NCI-H446 (cell line): Measurements from ENCODE around the gene POMGNT1.

Experiments
- DNase-seq, 2 experiments: peaks; one replicate each; lab custom pipeline; 2025; lab: John Stamatoyannopoulos, UW

Gene POMGNT1

GRCh38 chr1:46183079-46183847 lies 15.0 kb downstream of the POMGNT1 start:
- DNase-seq: peak; percentile 53 to 91

- DNase-seq: peak in 1 of 2 experiments; percentile 34
Measured at GRCh38 chr1:46181343-46182260, 16.6 kb downstream of the POMGNT1 start.

GRCh38 chr1:46180082-46180616 lies 18.1 kb downstream of the POMGNT1 start:
- DNase-seq: peak in 1 of 2 experiments; percentile 54

- peak; percentile 83 to 94 for DNase-seq
Measured at GRCh38 chr1:46179138-46180081, 18.8 kb downstream of the POMGNT1 start.

DNA sequence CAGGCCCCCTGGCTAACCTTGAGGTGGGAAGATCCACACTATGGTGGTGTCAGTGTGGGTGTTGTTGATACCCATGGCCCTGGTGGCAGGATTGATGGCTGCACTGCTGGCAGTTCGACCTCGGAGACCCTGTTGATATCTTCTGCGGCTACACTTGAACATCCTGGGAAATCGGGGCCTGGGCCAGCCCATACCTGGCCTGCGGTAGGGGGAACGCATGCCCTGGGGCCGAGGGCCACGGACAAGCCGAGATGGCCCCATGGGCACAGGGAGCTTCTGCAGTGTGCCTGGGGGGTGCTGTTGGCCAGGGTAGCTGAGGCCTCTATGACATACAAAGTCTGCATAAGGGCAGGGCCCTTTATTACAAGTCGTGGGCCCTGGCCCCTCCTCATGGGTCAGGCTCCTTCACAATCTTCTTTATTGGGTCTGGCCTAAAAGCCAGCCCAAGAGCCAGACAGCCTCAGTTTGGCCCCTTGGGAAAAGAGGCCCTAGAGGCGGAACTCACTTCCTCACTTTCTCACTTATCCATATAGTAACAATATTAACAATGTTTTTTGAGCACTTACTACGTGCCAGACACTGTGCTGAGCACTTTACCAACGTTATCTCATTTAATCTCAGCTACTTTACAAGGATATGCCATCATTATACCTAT lies 21.9 kb downstream of the POMGNT1 start, which contains the start of gene P3R3URF:
Gene P3R3URF (minus strand): TSS at position 278 of the 655 bp plus-strand sequence. CDS start 17 bp downstream, at position 261.
- no peak for DNase-seq

- no peak for DNase-seq
Measured at GRCh38 chr1:46175243-46175642, 23.0 kb downstream of the POMGNT1 start.

- no peak for DNase-seq
Measured at GRCh38 chr1:46174448-46175231, 23.6 kb downstream of the POMGNT1 start, which contains the start of gene TSPAN1. Gene TSPAN1 (plus strand): TSS chr1:46175087. CDS start chr1:46181108, 6,021 bp downstream.

DNA sequence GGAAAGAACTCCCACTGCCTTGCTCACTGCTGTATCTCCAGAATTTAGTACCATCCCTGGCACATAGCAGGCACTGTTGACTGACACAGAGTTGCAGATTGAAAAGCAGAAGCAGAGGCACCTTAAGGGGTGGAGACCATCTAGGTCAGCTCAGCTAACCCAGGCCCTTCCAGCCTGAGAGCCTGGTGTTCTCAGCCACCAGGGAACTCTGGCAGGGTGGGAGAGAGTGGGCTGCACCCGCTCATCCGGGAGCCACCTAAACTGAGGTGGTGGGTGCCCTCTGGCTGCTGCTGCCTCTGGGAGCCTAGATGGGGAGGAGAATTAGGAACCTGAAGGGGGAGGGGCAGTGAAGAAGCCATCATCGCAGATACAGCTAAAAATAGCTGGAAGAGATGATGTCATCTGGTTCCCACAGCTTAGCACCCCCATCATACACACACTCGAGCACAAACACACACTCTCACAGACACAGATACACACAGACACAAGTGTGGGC lies 24.8 kb downstream of the POMGNT1 start:
- peak in 1 of 2 experiments; percentile 43 for DNase-seq

DNA sequence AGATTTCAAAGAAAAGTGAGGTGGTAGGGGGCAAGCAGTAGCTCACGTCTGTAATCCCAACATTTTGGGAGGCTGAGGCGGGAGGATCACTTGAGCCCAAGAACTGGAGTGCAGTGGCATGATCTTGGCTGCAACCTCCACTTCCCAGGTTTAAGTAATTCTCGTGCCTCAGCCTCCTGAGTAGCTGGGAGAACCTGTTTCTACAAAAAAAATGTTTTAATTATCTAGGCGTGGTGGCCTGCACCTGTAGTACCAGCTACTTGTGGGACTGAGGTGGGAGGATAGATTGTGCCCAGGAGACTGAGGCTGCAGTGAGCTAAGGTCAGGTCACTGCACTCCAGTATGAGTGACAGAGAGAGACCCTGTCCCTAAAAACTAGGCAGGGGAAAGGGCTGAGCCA lies 25.9 kb downstream of the POMGNT1 start:
- DNase-seq: no peak

- peak in 1 of 2 experiments; percentile 27 for DNase-seq
Measured at GRCh38 chr1:46171871-46172270, 26.4 kb downstream of the POMGNT1 start.

DNA sequence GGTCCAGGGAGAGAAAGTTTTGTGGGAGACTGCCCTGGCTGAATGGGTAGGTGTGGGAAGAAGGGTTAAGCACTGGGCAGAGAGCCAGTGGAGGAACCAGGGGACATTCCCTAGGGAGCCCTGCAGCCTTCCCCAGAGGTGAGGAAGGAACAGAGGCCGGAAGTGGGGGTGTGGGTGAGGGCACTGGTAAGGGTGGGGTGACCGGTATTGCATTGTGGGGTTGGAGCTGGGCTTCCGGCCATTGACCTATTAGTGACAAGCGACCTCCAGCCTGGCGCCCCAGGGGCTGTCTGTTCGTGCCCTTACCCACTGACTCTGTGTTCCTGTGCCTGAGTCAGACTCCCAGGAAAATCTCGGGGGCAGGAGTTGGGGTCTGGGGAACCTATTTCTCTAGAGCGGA lies 26.9 kb downstream of the POMGNT1 start:
- DNase-seq: no peak

DNA sequence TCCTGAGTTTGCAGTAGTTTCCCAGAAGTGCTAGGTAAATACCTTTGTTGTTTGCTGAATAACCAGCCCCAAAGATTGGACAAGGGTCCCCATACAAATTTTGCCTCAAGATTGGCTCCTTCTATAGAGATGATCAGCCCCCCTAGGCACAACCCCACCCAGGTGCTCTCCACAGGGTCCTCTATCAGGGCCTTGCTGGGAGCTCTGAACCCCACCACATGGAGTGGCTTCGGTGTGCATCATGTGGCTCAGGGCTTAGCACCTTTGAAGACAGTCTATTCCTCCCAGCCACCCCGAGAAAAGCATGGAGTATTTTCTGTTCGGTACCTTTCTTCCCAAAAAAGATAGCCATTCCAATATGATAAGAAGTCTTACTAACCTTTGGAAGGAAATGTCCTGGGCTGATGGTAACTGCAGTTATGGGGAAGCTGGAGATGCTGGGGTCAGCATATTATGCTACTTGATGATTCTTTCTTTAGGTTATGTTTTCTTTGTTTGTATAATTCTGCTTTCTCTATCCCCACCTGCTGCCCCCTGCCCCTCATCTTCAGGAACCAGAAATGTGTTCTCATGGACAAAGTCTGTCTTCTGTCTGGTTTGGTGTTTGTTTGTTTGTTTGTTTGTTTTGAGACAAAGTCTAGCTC lies 28.3 kb downstream of the POMGNT1 start:
- DNase-seq: no peak

DNA sequence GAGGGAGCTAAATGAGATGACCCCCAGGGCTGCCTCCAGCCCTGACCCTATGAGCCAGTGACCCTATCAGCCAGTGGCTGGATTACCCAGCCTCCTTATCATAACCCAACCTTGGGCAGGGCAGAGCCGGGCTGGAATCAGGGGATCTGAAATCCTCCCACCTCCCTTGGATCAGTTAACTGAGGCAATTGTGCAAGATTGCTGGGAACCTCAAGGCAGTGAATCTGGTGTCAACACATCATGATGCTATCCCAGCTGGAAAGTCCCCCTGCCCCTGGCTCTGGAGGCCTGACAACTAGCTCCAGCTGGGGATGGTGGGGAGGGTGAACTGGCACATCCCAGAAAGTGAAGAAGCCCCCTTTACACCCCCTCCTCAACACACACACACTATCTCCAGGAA lies 29.8 kb downstream of the POMGNT1 start:
- no peak for DNase-seq

- DNase-seq: no peak
Measured at GRCh38 chr1:46166521-46167462, 31.4 kb downstream of the POMGNT1 start.

DNA sequence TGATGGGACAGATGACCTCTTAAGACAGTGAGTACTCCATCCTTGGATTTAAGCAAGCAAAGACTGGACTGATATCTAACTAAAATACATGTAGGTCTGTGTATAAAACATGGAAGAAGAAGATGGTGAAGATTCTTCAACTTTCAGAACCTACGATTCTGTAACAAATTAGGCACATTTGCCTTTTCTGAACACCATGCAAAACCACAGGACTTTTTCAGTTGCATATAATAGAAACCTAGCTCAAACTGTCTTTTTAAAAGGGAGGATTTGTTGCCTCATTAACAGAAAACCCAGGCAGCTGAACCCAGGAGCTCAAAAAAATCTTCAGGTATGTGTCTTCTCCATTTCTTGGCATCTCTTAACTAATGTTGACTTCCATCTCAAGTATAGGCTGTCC lies 38.0 kb downstream of the POMGNT1 start:
- DNase-seq: no peak

- DNase-seq: no peak
Measured at GRCh38 chr1:46159516-46159915, 38.7 kb downstream of the POMGNT1 start.

DNA sequence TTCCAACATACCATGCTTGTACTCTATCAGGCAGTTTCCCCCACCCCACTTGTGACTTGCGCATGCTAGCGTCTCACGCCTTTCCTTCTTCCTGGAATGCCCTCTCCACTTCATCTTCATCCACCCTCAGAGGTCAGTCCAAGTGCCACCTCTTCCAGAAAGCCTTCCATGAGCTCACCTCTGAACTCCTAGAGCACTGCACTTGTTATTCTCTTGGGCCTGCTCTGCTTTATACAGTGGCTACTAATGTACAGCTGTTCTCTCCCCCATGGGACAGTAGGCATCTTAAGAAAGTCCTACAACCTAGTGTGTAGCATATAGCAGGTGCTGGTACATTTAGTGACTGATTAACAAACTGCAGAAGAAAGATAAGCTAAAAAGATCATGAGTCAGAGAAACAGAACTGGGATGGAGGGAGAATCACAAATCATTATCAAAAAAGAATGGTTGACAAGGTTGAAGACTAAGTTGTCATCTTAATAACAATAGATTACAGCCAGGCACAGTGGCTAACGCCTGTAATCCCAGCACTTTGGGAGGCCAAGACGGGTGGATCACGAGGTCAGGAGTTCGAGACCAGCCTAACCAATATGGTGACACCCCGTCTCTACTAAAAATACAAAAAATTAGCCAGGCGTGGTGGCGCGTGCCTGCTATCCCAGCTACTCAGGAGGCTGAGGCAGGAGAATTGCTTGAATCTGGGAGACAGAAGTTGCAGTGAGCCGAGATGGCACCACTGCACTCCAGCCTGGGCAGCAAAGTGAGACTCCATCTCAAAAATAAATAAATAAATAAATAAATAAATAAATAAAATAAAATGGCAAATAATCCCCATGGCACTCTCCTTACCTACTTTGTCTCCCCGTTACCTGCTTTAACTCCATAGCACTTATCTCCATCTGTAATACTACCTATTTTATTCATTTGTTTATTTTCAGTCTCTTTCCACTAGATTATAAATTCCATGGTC lies 39.6 kb downstream of the POMGNT1 start:
- DNase-seq: no peak
